Calu3 (cell line): Measurements from ENCODE around the gene PCDHA6. TPM values are rescaled to one million over a fixed set of nuclear protein-coding genes. Genes with fewer than 3 reads are reported as not detected.
"Not testable (repeated sequence)": the region's sequence is repeated elsewhere in the genome, so short reads cannot be mapped to it uniquely, and the experiment has no call there.

Source experiments
- BruUV-seq: library from RNA; stranded (reverse); fragments of 400-500 nt; replicated peaks from 2 replicates; lab custom pipeline; 2021; lab: Mats Ljungman, UMichigan
- CTCF ChIA-PET: fragments of 300-600 bp; sonication (Branson Sonifier 250); formaldehyde crosslinking; loops from one replicate; lab custom pipeline; 2022; ENCODE audit warnings: antibody characterized with exemption; lab: Charles Lee
- DNase-seq: peaks from one replicate; pipeline ENCODE4 v3.0.0; 2022
- H3K27ac Mint-ChIP-seq: one replicate; pipeline ENCODE4 v1.8.0; 2022; ENCODE audit warnings: mixed read lengths; ENCODE audit not compliant: unreplicated experiment
- H3K27me3 Mint-ChIP-seq: one replicate; pipeline ENCODE4 v1.8.0; 2022; ENCODE audit warnings: mixed read lengths; ENCODE audit not compliant: unreplicated experiment
- H3K36me3 Mint-ChIP-seq: one replicate; pipeline ENCODE4 v1.8.0; 2022; ENCODE audit warnings: mild to moderate bottlenecking, moderate library complexity, mixed read lengths; ENCODE audit not compliant: insufficient read depth, unreplicated experiment
- H3K4me1 Mint-ChIP-seq: one replicate; pipeline ENCODE4 v1.8.0; 2022; ENCODE audit warnings: mild to moderate bottlenecking, low read depth, mixed read lengths; ENCODE audit not compliant: unreplicated experiment
- H3K4me3 Mint-ChIP-seq: one replicate; pipeline ENCODE4 v1.8.0; 2022; ENCODE audit warnings: mild to moderate bottlenecking, low read depth, moderate library complexity, mixed read lengths; ENCODE audit not compliant: unreplicated experiment
- H3K9me3 Mint-ChIP-seq: one replicate; pipeline ENCODE4 v1.8.0; 2022; ENCODE audit warnings: low read depth, mixed read lengths; ENCODE audit not compliant: unreplicated experiment
- CTCF ChIP-seq: fragments of 200-600 bp; IDR thresholded peaks from one replicate; pipeline ENCODE4 v1.8.0; 2022; ENCODE audit warnings: antibody characterized with exemption; ENCODE audit not compliant: unreplicated experiment
- intact Hi-C: fragments of 100-400 bp; cut with micrococcal nuclease; formaldehyde crosslinking; loops from one replicate; pipeline ENCODE4 v1.10.0; 2022; ENCODE audit not compliant: unreplicated experiment
- total RNA-seq: library from RNA; stranded (reverse); gene quantifications from 2 replicates; pipeline ENCODE4 v1.2.3, GENCODE V29; 2022

Gene PCDHA6
- total RNA-seq, 1 experiment from 2014 or later: 1.2 TPM

GRCh38 chr5:140869555-140869886, 41.8 kb downstream of the PCDHA6 start:
- CTCF ChIA-PET: no interaction called here
- DNase-seq: no peak
- H3K4me1 Mint-ChIP-seq: no peaks in the 10 kb centered on the region

GRCh38 chr5:140870221-140871201, 42.8 kb downstream of the PCDHA6 start:
- no peaks in the 10 kb centered on the region for H3K36me3 Mint-ChIP-seq
- H3K4me3 Mint-ChIP-seq: no peak overlapping the region
- no peaks in the 10 kb centered on the region for H3K27me3 Mint-ChIP-seq
- no peak for DNase-seq
- BruUV-seq: no TSS peak
- CTCF ChIA-PET: no interaction called here
- intact Hi-C loops: no loop called here
- no peak for TF ChIP-seq CTCF
- no peaks in the 10 kb centered on the region for H3K4me1 Mint-ChIP-seq
- peaks cover 4% of the 10 kb centered on the region for H3K9me3 Mint-ChIP-seq
- H3K27ac Mint-ChIP-seq: no peak overlapping the region

More at GRCh38 chr5:140869555-140869886, 41.8 kb downstream of the PCDHA6 start:
- Mint-ChIP-seq H3K27ac (no peak overlapping the region), H3K4me3 (no peak overlapping the region), H3K27me3 (no peaks in the 10 kb centered on the region), H3K36me3 (no peaks in the 10 kb centered on the region), H3K9me3 (peaks cover 4% of the 10 kb centered on the region)
- no TSS peak for BruUV-seq
- intact Hi-C loops: no loop called here
- TF ChIP-seq CTCF: no peak

- Mint-ChIP-seq H3K4me1 (no peaks in the 10 kb centered on the region), H3K9me3 (peaks cover 2% of the 10 kb centered on the region), H3K27me3 (no peaks in the 10 kb centered on the region), H3K36me3 (no peaks in the 10 kb centered on the region), H3K27ac (no peak within 1 kb of the TSS), H3K4me3 (no peak within 1 kb of the TSS)
- CTCF ChIA-PET: no interaction called here
- TF ChIP-seq CTCF: no peak
- no TSS peak for BruUV-seq
- intact Hi-C loops: loop anchor here (2.0 kb wide), 1 partner anchor 165 kb away; no protein-coding TSS in a partner anchor
- no peak for DNase-seq
Observed at GRCh38 chr5:140875085-140876065, 47.6 kb downstream of the PCDHA6 start, which contains the start of gene PCDHA12. TSS of gene PCDHA12 (plus strand) at chr5:140875308. CDS start at chr5:140875473, 165 bp downstream.

- H3K4me1 Mint-ChIP-seq, intact Hi-C loops, H3K27ac Mint-ChIP-seq, BruUV-seq, H3K36me3 Mint-ChIP-seq, H3K4me3 Mint-ChIP-seq, CTCF ChIA-PET, H3K9me3 Mint-ChIP-seq, H3K27me3 Mint-ChIP-seq, DNase-seq: not testable (repeated sequence)
Observed at GRCh38 chr5:140876541-140877261, 48.9 kb downstream of the PCDHA6 start.
